Activated T-helper 1 cell treated with anti-CD3 and anti-CD28 coated beads, Interleukin-12 subunit alpha, Interleukin-12 subunit beta, Interleukin-2, Interleukin-4 antibody, amounts not matched to agents 30 ng/mL and 10 ng/mL and 1 ng/mL, durations not matched to agents 14 hours and 24 hours and 36 hours (primary cell): ENCODE data around the gene SCAMP5. TPM values are rescaled to one million over a fixed set of nuclear protein-coding genes. Genes with fewer than 3 reads are reported as not detected.

Source experiments
- DNase-seq: peaks from one replicate; pipeline ENCODE4 v3.0.0; 2021; ENCODE audit warnings: low spot score
- H3K27ac Mint-ChIP-seq: one replicate; pipeline ENCODE4 v1.8.0; 2021; ENCODE audit warnings: mild to moderate bottlenecking, mixed read lengths
- H3K27me3 Mint-ChIP-seq: one replicate; pipeline ENCODE4 v1.8.0; 2022; ENCODE audit warnings: mild to moderate bottlenecking, moderate library complexity, mixed read lengths; ENCODE audit not compliant: insufficient read depth
- H3K36me3 Mint-ChIP-seq: one replicate; pipeline ENCODE4 v1.8.0; 2021; ENCODE audit warnings: low read depth, mixed read lengths
- H3K4me1 Mint-ChIP-seq: one replicate; pipeline ENCODE4 v1.8.0; 2021; ENCODE audit warnings: low read depth, mixed read lengths
- H3K4me3 Mint-ChIP-seq: one replicate; pipeline ENCODE4 v1.8.0; 2021; ENCODE audit warnings: mild to moderate bottlenecking, moderate library complexity, mixed read lengths
- H3K9me3 Mint-ChIP-seq: one replicate; pipeline ENCODE4 v1.8.0; 2021; ENCODE audit warnings: mixed read lengths
- intact Hi-C: fragments of 100-400 bp; cut with micrococcal nuclease; formaldehyde crosslinking; loops from one replicate; pipeline ENCODE4 v1.15.1; 2024
- total RNA-seq: library from RNA; stranded (reverse); gene quantifications from 2 replicates; pipeline ENCODE4 v1.2.3, GENCODE V29; 2022

SCAMP5 gene
- total RNA-seq, 1 donor from 2014 or later = 2.0 TPM

DNA sequence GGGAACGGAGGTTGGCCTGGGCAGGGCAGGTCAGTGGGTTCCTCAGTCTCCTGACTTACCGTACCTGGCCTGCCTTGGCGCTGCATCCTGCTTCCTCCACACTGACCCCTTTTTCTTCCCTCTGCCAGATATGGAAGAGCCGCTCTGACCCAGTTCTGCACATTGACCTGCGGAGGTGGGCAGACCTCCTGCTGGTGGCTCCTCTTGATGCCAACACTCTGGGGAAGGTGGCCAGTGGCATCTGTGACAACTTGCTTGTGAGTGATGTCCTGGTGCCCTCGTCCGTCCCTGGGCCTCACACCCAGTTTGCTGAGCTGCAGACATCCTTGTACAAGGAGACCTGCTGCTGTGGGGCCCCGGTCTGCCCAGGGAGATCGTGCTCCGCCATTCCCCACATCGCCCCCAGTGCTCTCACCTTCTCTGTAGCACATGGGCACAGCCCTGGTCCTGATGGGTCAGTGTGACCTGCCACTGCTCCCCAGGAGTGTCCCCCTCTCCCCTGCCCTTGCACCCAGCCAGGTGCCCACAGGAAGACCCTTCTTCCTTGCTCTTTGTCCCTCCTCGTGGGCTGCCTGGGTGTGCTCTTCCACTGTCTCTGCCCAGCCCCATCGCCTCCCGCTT is 49.0 kb downstream of the SCAMP5 start:
- peak overlapping the region; percentile 79 for H3K27ac Mint-ChIP-seq
- peaks cover 75% of the 10 kb centered on the region for H3K4me1 Mint-ChIP-seq
- H3K4me3 Mint-ChIP-seq = peak overlapping the region; percentile 41
- intact Hi-C loops = no loop called here
- H3K27me3 Mint-ChIP-seq = no peaks in the 10 kb centered on the region
- no peaks in the 10 kb centered on the region for H3K9me3 Mint-ChIP-seq
- peaks cover 13% of the 10 kb centered on the region for H3K36me3 Mint-ChIP-seq
- DNase-seq = no peak

DNA sequence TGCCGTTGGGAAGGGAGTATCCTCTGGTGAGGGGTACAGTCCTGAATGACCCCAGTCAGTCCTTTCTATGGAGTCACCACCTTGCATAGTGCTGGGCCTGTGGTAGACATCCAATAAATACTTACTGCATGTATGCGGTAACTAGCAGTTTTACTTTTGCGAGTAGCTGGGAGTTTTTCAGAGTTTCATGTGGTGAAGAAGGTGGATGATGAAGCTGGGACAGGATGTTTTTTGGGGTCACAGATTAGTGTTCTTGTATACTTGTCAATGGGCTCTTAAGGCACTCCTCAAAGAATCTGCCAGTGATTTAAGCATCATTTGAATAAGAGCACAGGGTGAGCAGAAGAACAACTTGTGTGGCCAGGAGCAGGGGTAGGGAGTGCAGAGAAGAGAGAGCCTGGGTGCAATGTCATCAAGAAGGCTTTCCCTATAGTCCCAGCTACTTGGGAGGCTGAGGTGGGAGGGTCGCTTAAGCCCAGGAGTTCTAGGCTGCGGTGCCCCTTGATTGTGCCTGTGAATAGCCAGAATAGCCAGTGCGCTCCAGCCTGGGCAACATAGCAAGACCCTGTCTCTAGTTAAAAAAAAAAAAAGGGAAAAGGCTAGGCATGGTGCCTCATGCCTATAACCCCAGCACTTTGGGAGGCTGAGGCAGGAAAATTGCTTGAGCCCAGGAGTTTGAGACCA is 50.1 kb downstream of the SCAMP5 start:
- peak; percentile 30 for DNase-seq
- Mint-ChIP-seq H3K27me3 (no peaks in the 10 kb centered on the region), H3K27ac (peak overlapping the region; percentile 79), H3K9me3 (no peaks in the 10 kb centered on the region), H3K4me3 (peak overlapping the region; percentile 41), H3K4me1 (peaks cover 68% of the 10 kb centered on the region), H3K36me3 (peaks cover 15% of the 10 kb centered on the region)
- intact Hi-C loops = no loop called here

DNA sequence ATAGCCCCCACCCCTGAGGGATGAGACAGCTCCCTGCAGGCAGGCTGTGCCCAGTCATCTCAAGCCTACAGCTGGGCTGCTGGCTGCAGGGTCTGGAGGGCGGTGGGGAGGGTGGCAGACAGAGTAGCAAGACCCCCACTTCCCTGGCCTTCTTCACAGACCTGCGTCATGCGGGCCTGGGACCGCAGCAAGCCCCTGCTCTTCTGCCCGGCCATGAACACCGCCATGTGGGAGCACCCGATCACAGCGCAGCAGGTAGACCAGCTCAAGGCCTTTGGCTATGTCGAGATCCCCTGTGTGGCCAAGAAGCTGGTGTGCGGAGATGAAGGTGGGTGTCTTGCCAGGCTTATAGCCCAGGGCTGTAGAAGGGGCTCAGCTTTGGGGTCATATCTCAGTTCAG is 53.0 kb downstream of the SCAMP5 start:
- intact Hi-C loops = no loop called here
- no peak for DNase-seq

DNA sequence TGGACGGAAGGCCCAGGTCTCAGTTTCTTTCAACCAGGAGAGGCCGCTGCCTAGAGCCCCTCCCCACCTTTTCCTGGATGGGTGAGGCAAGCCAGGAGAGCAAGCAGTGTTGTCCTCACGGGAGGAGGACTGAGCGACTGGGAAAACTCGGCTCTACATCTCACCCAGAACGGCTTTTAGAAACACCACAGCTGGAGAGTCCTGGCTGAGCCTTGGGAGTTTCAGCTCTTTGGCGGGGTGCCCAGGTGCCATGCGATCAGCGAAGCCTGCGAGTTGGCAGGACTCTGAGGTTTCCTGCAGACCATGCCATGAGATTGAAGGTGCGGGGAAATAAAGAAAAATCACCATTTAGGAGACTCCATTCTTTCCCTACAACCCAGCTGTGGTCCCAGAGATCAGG is 54.0 kb downstream of the SCAMP5 start:
- no peak overlapping the region for H3K27ac Mint-ChIP-seq
- no peak for DNase-seq
- no peaks in the 10 kb centered on the region for H3K9me3 Mint-ChIP-seq
- H3K27me3 Mint-ChIP-seq = no peaks in the 10 kb centered on the region
- H3K4me1 Mint-ChIP-seq = peaks cover 39% of the 10 kb centered on the region
- intact Hi-C loops = no loop called here
- peaks cover 23% of the 10 kb centered on the region for H3K36me3 Mint-ChIP-seq
- H3K4me3 Mint-ChIP-seq = no peak overlapping the region

More for the DNA sequence above, 53.0 kb downstream of the SCAMP5 start:
- Mint-ChIP-seq H3K27me3 (no peaks in the 10 kb centered on the region), H3K27ac (no peak overlapping the region), H3K4me1 (peaks cover 45% of the 10 kb centered on the region), H3K4me3 (no peak overlapping the region), H3K9me3 (no peaks in the 10 kb centered on the region), H3K36me3 (peaks cover 20% of the 10 kb centered on the region)

DNA sequence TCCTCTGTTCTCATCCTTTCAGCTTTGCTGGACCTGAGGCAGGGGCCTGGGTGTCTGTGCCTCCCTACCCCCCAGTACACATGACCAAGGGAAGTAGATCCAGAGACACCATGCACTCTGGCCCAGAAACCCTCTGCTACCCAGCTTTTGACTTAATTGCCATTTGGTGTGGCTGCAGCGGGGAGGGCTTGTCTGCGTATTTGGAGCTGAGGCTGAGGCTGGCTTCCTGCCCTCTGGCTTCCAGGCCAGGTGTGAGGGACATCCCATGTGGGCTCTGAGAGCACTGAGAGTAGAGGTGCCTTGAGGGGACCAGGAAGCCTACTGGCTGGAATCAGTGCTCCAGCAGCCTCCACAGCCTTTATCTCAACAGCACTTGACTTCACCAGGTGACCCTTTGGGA is 54.9 kb downstream of the SCAMP5 start:
- DNase-seq = no peak
- intact Hi-C loops = no loop called here
- Mint-ChIP-seq H3K27ac (no peak overlapping the region), H3K4me3 (no peak overlapping the region), H3K4me1 (peaks cover 34% of the 10 kb centered on the region), H3K27me3 (no peaks in the 10 kb centered on the region), H3K9me3 (no peaks in the 10 kb centered on the region), H3K36me3 (peaks cover 18% of the 10 kb centered on the region)

DNA sequence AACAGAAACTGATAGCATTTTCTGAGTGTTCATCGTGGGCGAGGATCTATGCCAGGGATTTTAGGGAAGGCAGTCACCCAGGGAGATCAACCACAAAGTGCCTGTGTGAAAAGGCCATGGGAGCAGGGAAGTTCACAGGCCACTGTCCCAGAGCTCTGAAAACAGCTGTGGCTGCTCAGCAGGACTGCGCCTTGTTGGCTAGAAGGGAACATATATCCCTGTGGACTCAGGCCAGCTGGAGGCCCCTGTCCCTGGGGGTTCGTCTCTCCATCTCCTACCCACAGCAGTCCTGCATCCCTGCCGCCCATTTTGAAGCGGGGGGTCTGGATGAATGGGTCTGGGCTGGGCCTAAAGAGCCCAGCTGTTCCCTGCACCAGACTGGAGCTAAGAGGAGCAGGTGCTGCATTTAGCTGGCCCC is 55.8 kb downstream of the SCAMP5 start:
- H3K36me3 Mint-ChIP-seq = peaks cover 21% of the 10 kb centered on the region
- intact Hi-C loops = no loop called here
- no peak overlapping the region for H3K4me3 Mint-ChIP-seq
- DNase-seq = no peak
- no peaks in the 10 kb centered on the region for H3K9me3 Mint-ChIP-seq
- peaks cover 37% of the 10 kb centered on the region for H3K4me1 Mint-ChIP-seq
- no peaks in the 10 kb centered on the region for H3K27me3 Mint-ChIP-seq
- no peak overlapping the region for H3K27ac Mint-ChIP-seq

DNA sequence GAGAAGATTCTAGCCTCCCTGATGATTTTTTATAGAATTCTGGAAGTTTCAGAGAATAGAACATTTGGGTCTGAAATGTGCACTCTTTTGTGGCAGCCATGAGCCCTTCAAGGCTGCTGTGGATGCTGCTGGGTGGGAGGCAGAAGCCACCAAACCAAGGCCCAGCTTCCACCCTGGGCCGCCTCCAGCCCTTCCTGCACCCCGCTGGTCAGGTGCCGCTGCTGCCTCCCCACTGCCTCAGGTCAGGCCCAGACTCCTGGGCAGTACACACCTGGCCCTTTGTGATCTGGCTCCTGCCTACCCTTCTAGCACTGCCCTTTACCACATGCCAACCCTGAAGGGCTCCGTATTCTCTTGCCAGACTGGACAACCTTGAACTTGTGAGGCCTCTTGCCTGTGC is 56.3 kb downstream of the SCAMP5 start:
- Mint-ChIP-seq H3K9me3 (no peaks in the 10 kb centered on the region), H3K27me3 (no peaks in the 10 kb centered on the region), H3K4me3 (no peak overlapping the region), H3K36me3 (peaks cover 23% of the 10 kb centered on the region), H3K4me1 (peaks cover 37% of the 10 kb centered on the region), H3K27ac (no peak overlapping the region)
- intact Hi-C loops = no loop called here
- DNase-seq = no peak

DNA sequence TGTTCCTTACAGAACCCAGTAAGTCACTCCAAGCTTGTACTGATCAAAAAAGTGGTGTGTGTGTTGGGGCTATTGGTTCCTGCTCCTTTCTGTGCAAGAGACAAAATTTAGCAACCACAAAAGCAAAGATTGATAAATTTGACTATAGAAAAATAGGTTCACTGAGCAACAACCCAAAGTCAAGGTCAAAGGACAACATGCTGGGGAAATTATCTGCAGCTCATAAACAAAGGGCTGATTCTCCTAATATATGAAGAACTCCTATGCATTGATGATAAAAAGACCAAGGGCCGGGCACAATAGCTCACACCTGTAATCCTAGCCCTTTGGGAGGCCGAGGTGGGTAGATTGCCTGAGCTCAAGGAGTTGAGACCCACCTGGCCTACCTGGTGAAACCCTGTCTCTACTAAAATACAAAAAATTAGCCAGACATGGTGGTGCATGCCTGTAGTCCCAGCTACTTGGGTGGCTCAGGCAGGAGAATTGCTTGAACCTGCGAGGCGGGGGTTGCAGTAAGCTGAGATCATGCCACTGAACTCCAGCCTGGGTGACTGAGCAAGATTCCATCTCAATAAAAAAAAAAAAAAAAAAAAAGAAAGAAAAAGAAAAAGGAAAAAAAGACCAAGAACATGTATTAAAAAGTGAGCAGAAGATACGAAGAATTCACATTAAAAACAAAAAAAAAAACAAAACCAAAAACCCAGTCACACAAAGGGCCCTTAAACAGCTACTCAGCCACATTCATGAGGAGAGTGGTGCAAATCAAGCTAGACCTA is 57.8 kb downstream of the SCAMP5 start:
- Mint-ChIP-seq H3K9me3 (no peaks in the 10 kb centered on the region), H3K4me1 (peaks cover 27% of the 10 kb centered on the region), H3K36me3 (peaks cover 24% of the 10 kb centered on the region), H3K27me3 (no peaks in the 10 kb centered on the region), H3K27ac (no peak overlapping the region), H3K4me3 (no peak overlapping the region)
- intact Hi-C loops = no loop called here
- DNase-seq = no peak

DNA sequence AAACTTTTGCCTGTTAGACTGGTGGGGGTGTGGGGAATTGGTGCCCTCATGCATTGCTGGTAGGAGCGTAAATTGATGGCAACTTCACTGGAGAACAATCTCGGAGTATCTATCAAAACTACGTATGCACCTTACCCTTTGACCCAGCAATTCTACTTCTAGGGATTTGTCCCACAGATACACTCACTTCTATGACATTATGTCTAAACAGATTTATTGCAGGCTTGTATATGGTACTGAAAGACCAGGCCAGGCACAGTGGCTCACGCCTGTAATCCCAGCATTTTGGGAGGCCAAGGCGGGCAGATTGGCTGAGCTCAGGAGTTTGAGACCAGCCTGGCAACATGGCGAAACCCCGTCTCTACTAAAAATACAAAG is 58.4 kb downstream of the SCAMP5 start:
- H3K4me3 Mint-ChIP-seq = no peak overlapping the region
- H3K27ac Mint-ChIP-seq = no peak overlapping the region
- no peak for DNase-seq
- no peaks in the 10 kb centered on the region for H3K9me3 Mint-ChIP-seq
- H3K27me3 Mint-ChIP-seq = no peaks in the 10 kb centered on the region
- H3K4me1 Mint-ChIP-seq = peaks cover 32% of the 10 kb centered on the region
- H3K36me3 Mint-ChIP-seq = peaks cover 21% of the 10 kb centered on the region
- intact Hi-C loops = no loop called here

DNA sequence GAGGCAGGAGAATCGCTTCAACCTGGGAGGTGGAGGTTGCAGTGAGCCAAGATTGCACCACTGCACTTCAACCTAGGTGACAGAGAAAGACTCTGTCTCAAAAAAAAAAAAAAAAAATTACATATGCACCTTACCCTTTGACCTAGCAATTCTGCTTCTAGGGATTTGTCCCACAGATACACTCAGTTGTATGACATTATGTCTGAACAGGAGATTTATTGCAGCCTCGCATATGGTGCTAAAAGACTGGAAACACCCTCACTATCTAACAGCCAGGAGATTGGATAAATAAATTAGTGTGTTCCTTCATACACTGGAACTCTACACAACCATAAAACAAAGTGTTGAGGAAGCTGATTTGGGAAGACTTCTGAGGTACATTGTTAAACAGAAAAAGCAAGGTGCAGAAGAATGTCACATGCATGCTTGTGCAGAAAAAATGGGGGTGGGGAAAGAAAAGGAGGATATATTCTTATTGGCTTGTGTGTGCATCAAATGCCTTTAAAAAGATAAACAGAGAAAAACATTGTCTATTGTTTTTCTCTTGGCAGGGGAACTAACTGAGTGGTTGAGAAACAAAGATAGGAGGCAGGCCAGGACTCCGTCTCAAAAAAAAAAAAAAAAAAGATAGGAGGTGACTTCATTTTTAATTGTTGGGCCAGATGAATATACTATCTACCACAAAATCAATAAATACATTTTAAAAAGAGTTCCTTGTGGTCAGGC is 59.0 kb downstream of the SCAMP5 start:
- peaks cover 32% of the 10 kb centered on the region for H3K4me1 Mint-ChIP-seq
- peaks cover 19% of the 10 kb centered on the region for H3K36me3 Mint-ChIP-seq
- no peak overlapping the region for H3K4me3 Mint-ChIP-seq
- intact Hi-C loops = no loop called here
- H3K27me3 Mint-ChIP-seq = no peaks in the 10 kb centered on the region
- H3K27ac Mint-ChIP-seq = no peak overlapping the region
- no peaks in the 10 kb centered on the region for H3K9me3 Mint-ChIP-seq
- DNase-seq = no peak

DNA sequence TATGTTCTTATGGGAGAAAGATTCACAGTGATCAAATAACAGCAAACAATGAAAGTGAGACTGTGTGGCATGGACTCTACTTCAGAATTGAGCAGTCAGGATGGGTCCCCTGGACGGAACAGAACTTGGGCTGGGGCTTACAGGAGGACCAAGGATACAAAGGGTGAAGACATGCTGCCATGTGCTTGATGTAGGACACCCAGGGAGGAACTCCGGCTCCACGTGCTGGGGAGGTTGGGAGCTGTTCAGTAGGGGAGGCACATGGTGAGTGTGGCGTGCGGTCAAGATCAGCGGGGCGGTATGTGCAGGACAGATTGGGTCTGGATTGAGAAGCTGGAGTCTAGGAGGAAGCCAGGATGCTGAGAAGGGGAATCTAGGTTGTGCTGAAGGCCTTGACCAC is 60.7 kb downstream of the SCAMP5 start:
- Mint-ChIP-seq H3K4me1 (peaks cover 37% of the 10 kb centered on the region), H3K27ac (peak overlapping the region; percentile 50), H3K36me3 (peaks cover 17% of the 10 kb centered on the region)

DNA sequence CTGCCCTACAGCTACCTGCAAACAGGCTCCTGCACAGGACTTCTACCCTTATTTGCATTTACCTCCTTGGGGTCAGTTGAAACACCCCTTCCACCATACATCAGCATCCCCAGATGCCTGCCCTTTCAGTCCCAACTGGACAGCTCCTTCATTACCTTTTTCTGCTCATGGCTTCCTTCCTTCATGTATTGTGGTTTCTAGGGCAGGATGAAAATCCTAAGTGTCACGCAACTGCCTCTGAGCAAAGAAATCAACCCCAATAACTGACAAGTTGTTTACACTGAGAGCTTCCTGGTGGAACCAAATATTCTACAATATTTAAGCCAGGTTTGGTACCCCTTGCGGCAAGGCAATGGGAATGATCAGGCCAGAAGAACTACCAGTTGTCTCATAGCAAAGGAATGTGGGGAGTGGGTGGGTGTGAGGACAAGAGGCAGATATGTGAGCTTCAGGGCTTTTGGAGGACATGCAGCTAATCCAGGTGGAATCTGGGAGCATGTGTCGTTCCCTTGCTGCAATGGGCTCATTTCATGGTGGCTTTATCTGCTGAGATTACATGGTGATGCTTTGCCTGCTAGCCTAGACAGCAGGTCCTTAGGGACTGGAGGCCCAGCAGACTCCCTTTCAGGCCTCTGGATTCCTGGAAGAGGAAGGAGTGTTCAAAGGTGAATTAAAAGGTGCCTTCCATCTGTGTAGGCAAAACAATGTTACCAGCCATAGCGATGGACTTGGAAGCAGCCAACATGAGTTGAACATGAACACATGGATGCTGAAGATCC is 63.0 kb downstream of the SCAMP5 start:
- no peaks in the 10 kb centered on the region for H3K27me3 Mint-ChIP-seq
- no peak for DNase-seq
- peaks cover 19% of the 10 kb centered on the region for H3K36me3 Mint-ChIP-seq
- H3K4me1 Mint-ChIP-seq = peaks cover 47% of the 10 kb centered on the region
- peak overlapping the region; percentile 1 for H3K27ac Mint-ChIP-seq
- intact Hi-C loops = no loop called here
- no peaks in the 10 kb centered on the region for H3K9me3 Mint-ChIP-seq
- no peak overlapping the region for H3K4me3 Mint-ChIP-seq

More for the DNA sequence above, 60.7 kb downstream of the SCAMP5 start:
- intact Hi-C loops = no loop called here
- no peak for DNase-seq
- no peaks in the 10 kb centered on the region for H3K9me3 Mint-ChIP-seq
- no peak overlapping the region for H3K4me3 Mint-ChIP-seq
- H3K27me3 Mint-ChIP-seq = no peaks in the 10 kb centered on the region
